ENCODE data around the gene CNN3.

The CNN3 gene

DNA sequence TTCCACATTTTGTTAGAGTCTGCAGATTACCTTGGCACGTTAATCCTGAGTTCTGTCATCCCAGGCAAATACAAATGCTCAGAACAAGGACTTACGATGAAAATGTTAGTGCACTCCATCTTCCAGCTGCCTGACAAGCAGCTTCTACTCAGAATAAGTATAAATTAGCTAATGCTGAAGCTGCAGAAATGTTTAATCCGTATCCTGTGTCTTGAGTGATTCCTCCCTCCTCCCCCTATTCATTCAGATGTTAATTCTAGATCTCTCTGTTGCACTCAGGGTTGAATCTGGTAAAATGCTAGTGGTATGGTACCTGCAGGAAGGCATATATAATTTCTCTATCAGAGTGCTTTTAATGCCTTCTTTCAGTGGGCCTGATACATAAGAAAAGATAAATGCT lies 39.8 kb downstream of the CNN3 start:
- Histone ChIP-seq H3K27me3 (ENCODE audit: control insufficient read depth in 1 of 2, insufficient read depth in 2 of 2, low read length in 2 of 2) (no peaks in the 10 kb centered on the region), H3K36me3 (ENCODE audit: control insufficient read depth in 2 of 2, insufficient read depth in 2 of 2, low read length in 2 of 2) (peaks cover 2 to 5% of the 10 kb centered on the region in 2 donors), H3K4me1 (ENCODE audit: control insufficient read depth, insufficient read depth, low read length) (peaks cover 24% of the 10 kb centered on the region), H3K4me3 (ENCODE audit: low read length in 2 of 2) (no peak overlapping the region), H3K27ac (ENCODE audit: low read length) (no peak overlapping the region), H3K9ac (ENCODE audit: low read length in 2 of 2) (no peak overlapping the region), H3K9me3 (ENCODE audit: control insufficient read depth in 2 of 2, low read length in 2 of 2) (no peaks in the 10 kb centered on the region)

DNA sequence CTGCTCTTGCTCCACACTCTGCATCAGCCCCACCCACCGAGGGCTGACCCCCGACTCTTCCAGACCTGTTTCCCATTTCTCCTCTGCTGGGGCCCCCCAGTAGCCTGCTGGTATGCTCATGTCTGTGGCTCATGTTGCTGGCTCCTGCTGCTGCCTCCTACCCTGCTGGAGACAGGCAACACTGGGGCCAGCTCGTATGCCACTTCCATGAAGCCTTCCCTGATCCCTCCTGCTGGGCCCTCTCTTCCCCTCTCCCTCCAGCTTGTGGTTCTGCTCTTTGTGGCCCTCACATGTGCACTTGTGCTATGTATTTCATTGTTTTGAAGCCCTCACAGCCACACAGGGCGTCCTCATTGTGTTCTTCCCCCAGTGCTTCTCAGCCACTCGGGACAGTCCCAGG lies 40.5 kb downstream of the CNN3 start:
- H3K27ac ChIP-seq (ENCODE audit: low read length), result no peak overlapping the region

DNA sequence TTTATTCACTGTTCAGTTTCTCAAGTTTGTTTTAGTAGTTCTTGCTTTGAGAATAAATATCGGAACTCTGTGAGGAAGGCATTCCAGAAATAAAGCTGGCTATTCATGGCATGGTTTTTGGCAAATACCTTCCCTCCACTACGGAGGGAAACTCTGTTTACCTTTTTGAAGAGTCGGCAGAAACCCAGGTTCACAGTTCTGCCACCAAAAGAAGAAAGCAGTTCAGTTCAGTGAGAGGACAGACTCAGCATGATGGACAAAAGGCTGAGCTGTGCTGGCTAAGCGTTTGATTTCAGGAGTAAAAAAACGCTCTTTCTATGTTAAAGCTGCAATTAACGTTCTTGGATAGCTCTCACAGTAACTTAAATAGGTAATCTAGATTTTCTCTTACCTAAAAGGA lies 42.4 kb downstream of the CNN3 start:
- Histone ChIP-seq H3K4me3 (ENCODE audit: low read length in 2 of 2) (peak overlapping the region in 1 of 2 donors; percentile 36), H3K36me3 (ENCODE audit: control insufficient read depth in 2 of 2, insufficient read depth in 2 of 2, low read length in 2 of 2) (peaks cover 0 to 2% of the 10 kb centered on the region in 2 donors), H3K27ac (ENCODE audit: low read length) (peak overlapping the region; percentile 88)

More for the DNA sequence above, 40.5 kb downstream of the CNN3 start:
- Histone ChIP-seq H3K9me3 (ENCODE audit: control insufficient read depth in 2 of 2, low read length in 2 of 2) (no peaks in the 10 kb centered on the region), H3K27me3 (ENCODE audit: control insufficient read depth in 1 of 2, insufficient read depth in 2 of 2, low read length in 2 of 2) (no peaks in the 10 kb centered on the region), H3K4me1 (ENCODE audit: control insufficient read depth, insufficient read depth, low read length) (peaks cover 24% of the 10 kb centered on the region), H3K36me3 (ENCODE audit: control insufficient read depth in 2 of 2, insufficient read depth in 2 of 2, low read length in 2 of 2) (peaks cover 2 to 4% of the 10 kb centered on the region in 2 donors), H3K9ac (ENCODE audit: low read length in 2 of 2) (no peak overlapping the region), H3K4me3 (ENCODE audit: low read length in 2 of 2) (no peak overlapping the region)

DNA sequence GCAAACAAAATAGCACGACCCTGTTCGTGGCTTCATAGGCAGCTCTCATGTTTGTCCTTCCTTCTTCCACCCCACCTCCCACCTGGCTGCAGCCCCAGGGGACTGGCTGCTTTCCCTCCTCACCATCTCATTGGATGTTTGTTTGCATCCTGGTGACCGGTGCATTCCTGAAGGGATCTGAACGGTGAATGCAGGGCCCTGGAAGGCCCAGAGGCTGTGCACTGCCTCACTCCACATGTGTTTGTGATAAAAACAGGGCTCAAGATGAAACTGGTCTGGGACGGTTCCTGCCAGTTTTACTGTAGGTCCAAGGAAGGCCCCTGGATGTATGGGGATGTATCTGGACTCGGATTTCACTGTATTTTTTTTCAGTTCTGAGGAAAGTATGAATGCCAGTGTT lies 42.8 kb downstream of the CNN3 start:
- H3K27me3 ChIP-seq (ENCODE audit: control insufficient read depth in 1 of 2, insufficient read depth in 2 of 2, low read length in 2 of 2), result no peaks in the 10 kb centered on the region
- peaks cover 0 to 2% of the 10 kb centered on the region in 2 donors for H3K36me3 ChIP-seq (ENCODE audit: control insufficient read depth in 2 of 2, insufficient read depth in 2 of 2, low read length in 2 of 2)
- peak overlapping the region; percentile 36 to 41 for H3K4me3 ChIP-seq (ENCODE audit: low read length in 2 of 2)
- H3K9me3 ChIP-seq (ENCODE audit: control insufficient read depth in 2 of 2, low read length in 2 of 2), result no peaks in the 10 kb centered on the region
- peak overlapping the region; percentile 44 to 75 for H3K9ac ChIP-seq (ENCODE audit: low read length in 2 of 2)
- peak overlapping the region; percentile 88 for H3K27ac ChIP-seq (ENCODE audit: low read length)
- H3K4me1 ChIP-seq (ENCODE audit: control insufficient read depth, insufficient read depth, low read length), result peaks cover 24% of the 10 kb centered on the region

More for the DNA sequence above, 42.4 kb downstream of the CNN3 start:
- Histone ChIP-seq H3K4me1 (ENCODE audit: control insufficient read depth, insufficient read depth, low read length) (peaks cover 24% of the 10 kb centered on the region), H3K27me3 (ENCODE audit: control insufficient read depth in 1 of 2, insufficient read depth in 2 of 2, low read length in 2 of 2) (no peaks in the 10 kb centered on the region), H3K9me3 (ENCODE audit: control insufficient read depth in 2 of 2, low read length in 2 of 2) (no peaks in the 10 kb centered on the region), H3K9ac (ENCODE audit: low read length in 2 of 2) (peak overlapping the region; percentile 44 to 75)

DNA sequence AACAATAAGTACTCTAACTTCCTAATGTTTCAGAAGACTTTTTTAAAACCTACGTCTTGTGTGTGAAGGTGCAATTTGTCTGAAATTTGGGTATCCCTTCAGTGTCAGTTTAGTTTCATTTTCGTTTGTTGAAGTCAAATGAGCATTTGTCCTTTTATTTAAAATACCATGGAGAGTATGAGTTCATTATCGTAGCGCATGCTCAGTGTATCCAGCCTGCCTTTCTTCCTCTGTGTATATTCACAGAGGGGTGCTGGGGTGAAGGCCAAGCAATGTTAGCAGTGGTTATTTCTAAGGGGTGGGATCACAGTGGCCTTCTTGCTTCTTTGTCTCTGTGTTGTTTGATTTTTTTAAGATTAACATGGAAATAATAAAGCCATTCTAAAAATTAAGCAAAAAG lies 43.2 kb downstream of the CNN3 start:
- Histone ChIP-seq H3K36me3 (ENCODE audit: control insufficient read depth in 2 of 2, insufficient read depth in 2 of 2, low read length in 2 of 2) (no peaks in the 10 kb centered on the region), H3K27me3 (ENCODE audit: control insufficient read depth in 1 of 2, insufficient read depth in 2 of 2, low read length in 2 of 2) (no peaks in the 10 kb centered on the region), H3K9me3 (ENCODE audit: control insufficient read depth in 2 of 2, low read length in 2 of 2) (no peaks in the 10 kb centered on the region), H3K9ac (ENCODE audit: low read length in 2 of 2) (peak overlapping the region in 1 of 2 donors; percentile 44), H3K4me3 (ENCODE audit: low read length in 2 of 2) (peak overlapping the region; percentile 36 to 41), H3K27ac (ENCODE audit: low read length) (peak overlapping the region; percentile 88), H3K4me1 (ENCODE audit: control insufficient read depth, insufficient read depth, low read length) (peaks cover 24% of the 10 kb centered on the region)

DNA sequence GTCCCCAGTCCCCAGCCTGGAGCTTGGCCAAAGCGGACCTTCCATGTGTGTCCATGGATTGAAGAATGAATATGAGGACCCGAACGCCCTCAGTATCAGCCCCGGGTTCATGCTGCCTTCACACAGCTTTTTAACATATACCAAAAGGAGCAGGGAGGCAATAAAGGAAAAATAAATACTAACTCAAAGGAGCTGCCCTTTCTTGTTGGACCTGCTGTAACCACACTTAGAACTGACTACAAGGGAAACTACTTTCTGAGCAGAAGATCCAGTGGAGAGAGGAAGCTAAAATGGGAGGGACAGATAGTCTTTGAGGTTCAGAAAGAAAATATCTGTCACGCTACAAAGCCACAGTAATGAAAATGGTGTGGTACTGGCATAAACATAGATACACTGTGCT lies 48.6 kb downstream of the CNN3 start:
- peaks cover 11% of the 10 kb centered on the region for H3K4me1 ChIP-seq (ENCODE audit: control insufficient read depth, insufficient read depth, low read length)
- H3K27ac ChIP-seq (ENCODE audit: low read length), result no peak overlapping the region
- H3K27me3 ChIP-seq (ENCODE audit: control insufficient read depth in 1 of 2, insufficient read depth in 2 of 2, low read length in 2 of 2), result no peaks in the 10 kb centered on the region
- no peaks in the 10 kb centered on the region for H3K36me3 ChIP-seq (ENCODE audit: control insufficient read depth in 2 of 2, insufficient read depth in 2 of 2, low read length in 2 of 2)
- no peak overlapping the region for H3K4me3 ChIP-seq (ENCODE audit: low read length in 2 of 2)
- no peaks in the 10 kb centered on the region for H3K9me3 ChIP-seq (ENCODE audit: control insufficient read depth in 2 of 2, low read length in 2 of 2)
- H3K9ac ChIP-seq (ENCODE audit: low read length in 2 of 2), result no peak overlapping the region

DNA sequence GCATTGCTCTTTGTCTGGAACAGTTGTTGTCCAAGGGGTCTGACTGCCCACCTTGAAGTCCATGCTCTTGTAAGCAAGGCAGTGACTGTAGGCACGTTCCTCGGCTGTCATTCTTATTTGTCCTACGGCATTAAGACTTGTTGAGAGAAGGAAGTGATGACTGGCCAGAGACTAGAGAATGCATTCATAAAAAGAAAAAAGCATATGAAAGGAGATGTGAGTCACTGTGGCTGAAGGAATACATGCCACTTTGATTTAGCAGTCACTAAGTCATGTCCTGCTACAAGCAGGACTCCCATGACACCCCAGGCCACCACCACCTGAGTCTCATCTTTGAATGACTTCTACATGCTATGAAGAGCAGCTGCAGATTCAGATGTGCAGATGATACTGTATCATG lies 50.5 kb downstream of the CNN3 start:
- Histone ChIP-seq H3K4me3 (ENCODE audit: low read length in 2 of 2) (no peak overlapping the region), H3K27ac (ENCODE audit: low read length) (no peak overlapping the region), H3K9ac (ENCODE audit: low read length in 2 of 2) (no peak overlapping the region), H3K27me3 (ENCODE audit: control insufficient read depth in 1 of 2, insufficient read depth in 2 of 2, low read length in 2 of 2) (no peaks in the 10 kb centered on the region), H3K4me1 (ENCODE audit: control insufficient read depth, insufficient read depth, low read length) (peaks cover 15% of the 10 kb centered on the region), H3K9me3 (ENCODE audit: control insufficient read depth in 2 of 2, low read length in 2 of 2) (no peaks in the 10 kb centered on the region), H3K36me3 (ENCODE audit: control insufficient read depth in 2 of 2, insufficient read depth in 2 of 2, low read length in 2 of 2) (no peaks in the 10 kb centered on the region)

DNA sequence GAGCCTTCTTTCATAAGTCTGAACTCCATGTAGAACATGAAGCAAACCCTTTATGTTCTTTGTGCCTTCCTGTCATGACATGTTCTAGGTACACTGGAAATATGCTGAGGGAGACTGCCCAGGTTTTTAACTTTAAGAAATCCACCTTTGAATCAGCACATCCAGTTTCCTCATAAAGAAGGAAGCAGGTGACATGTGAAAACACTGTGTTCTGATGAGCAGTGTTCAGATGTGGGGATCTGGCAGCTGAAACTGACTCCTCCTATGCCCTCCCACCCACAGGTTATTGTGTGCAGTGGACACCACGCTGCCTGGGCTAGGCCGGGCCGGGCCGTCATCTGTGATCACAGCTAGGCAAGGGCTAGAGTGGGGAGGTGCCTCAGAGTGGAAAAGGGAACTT lies 51.1 kb downstream of the CNN3 start:
- Histone ChIP-seq H3K9me3 (ENCODE audit: control insufficient read depth in 2 of 2, low read length in 2 of 2) (no peaks in the 10 kb centered on the region), H3K4me1 (ENCODE audit: control insufficient read depth, insufficient read depth, low read length) (peaks cover 15% of the 10 kb centered on the region), H3K9ac (ENCODE audit: low read length in 2 of 2) (no peak overlapping the region), H3K27ac (ENCODE audit: low read length) (no peak overlapping the region), H3K36me3 (ENCODE audit: control insufficient read depth in 2 of 2, insufficient read depth in 2 of 2, low read length in 2 of 2) (no peaks in the 10 kb centered on the region), H3K27me3 (ENCODE audit: control insufficient read depth in 1 of 2, insufficient read depth in 2 of 2, low read length in 2 of 2) (no peaks in the 10 kb centered on the region), H3K4me3 (ENCODE audit: low read length in 2 of 2) (no peak overlapping the region)

DNA sequence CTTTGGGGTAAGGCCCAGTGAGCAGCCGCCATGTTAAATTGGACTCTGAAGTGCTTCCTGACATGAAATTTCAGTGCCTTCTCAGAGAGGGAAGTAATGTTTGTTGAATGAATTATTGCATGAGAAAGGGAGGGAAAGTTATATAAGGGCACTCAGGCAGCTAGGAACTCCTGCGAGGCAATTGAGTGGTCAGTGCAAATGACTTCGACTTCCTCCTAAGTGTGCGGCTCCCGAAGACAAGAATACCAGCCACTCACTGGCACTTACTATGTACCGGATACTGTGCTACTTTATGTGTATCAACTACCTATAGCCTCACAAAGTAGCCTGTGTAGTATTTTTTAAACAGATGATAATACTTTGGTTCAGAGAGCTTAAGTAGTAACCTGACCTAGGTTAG lies 52.5 kb downstream of the CNN3 start:
- H3K4me1 ChIP-seq (ENCODE audit: control insufficient read depth, insufficient read depth, low read length), result peaks cover 15% of the 10 kb centered on the region
- H3K36me3 ChIP-seq (ENCODE audit: control insufficient read depth in 2 of 2, insufficient read depth in 2 of 2, low read length in 2 of 2), result no peaks in the 10 kb centered on the region
- H3K9ac ChIP-seq (ENCODE audit: low read length in 2 of 2), result peak overlapping the region in 1 of 2 donors; percentile 29
- no peak overlapping the region for H3K4me3 ChIP-seq (ENCODE audit: low read length in 2 of 2)
- H3K27me3 ChIP-seq (ENCODE audit: control insufficient read depth in 1 of 2, insufficient read depth in 2 of 2, low read length in 2 of 2), result no peaks in the 10 kb centered on the region
- H3K9me3 ChIP-seq (ENCODE audit: control insufficient read depth in 2 of 2, low read length in 2 of 2), result no peaks in the 10 kb centered on the region
- peak overlapping the region; percentile 69 for H3K27ac ChIP-seq (ENCODE audit: low read length)

DNA sequence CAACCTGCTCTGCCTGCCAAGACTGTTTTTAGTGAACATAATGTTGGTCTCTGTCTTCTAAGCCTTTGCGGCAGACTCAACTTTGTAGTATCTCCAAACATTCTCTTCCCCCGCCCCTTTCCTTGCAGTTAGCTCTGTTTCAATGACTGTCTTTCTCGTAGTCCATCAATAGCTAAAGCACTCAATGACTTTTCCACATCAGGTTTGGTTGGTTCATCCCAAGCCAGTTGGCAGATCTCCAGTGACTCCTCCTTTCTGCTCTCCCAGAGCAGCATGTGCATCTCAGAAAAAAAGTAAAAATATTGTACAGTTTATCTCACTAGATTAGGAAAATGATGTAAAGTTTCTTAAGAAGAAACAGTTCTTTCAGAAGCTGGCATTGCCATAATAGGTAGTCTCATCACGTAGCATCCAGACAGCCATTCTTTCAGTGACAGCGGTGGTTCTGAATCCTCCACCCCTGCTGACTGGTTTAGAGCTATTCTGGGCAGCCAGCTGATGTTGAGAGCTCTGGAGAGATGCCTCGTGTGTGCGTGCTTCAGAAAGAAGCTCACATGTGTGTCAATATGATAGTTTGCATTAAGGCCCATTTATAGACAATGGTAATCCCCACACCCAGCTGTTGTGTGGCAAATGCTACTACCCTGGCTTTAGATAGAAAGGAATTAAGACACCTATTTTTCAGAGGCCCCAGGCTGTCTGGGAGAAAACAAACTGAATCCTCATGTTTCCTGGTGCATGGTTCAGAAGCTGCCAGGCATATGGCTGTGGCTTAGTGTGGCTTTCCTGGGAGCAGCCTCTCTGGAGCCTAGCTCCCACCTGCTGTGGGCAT lies 53.2 kb downstream of the CNN3 start:
- peak overlapping the region; percentile 69 for H3K27ac ChIP-seq (ENCODE audit: low read length)
- peaks cover 18% of the 10 kb centered on the region for H3K4me1 ChIP-seq (ENCODE audit: control insufficient read depth, insufficient read depth, low read length)

More for the DNA sequence above, 53.2 kb downstream of the CNN3 start:
- no peaks in the 10 kb centered on the region for H3K36me3 ChIP-seq (ENCODE audit: control insufficient read depth in 2 of 2, insufficient read depth in 2 of 2, low read length in 2 of 2)
- no peaks in the 10 kb centered on the region for H3K27me3 ChIP-seq (ENCODE audit: control insufficient read depth in 1 of 2, insufficient read depth in 2 of 2, low read length in 2 of 2)
- no peaks in the 10 kb centered on the region for H3K9me3 ChIP-seq (ENCODE audit: control insufficient read depth in 2 of 2, low read length in 2 of 2)
- H3K4me3 ChIP-seq (ENCODE audit: low read length in 2 of 2), result no peak overlapping the region
- peak overlapping the region; percentile 10 to 29 for H3K9ac ChIP-seq (ENCODE audit: low read length in 2 of 2)
